OCI-LY3 (cell line): Measurements from ENCODE around the gene POLN.

Source experiments
- CTCF ChIP-seq: fragments of 200-600, 300-600 bp; sonication (generic); IDR thresholded peaks from 2 replicates; pipeline ENCODE4 v1.5.1; 2014; ENCODE audit warnings: antibody characterized with exemption, low read length, low read depth
- EZH2phosphoT487 ChIP-seq: fragments of 200-600 bp; shearing (Covaris generic); IDR thresholded peaks from 2 replicates; pipeline ENCODE4 v1.6.1; 2018; ENCODE audit warnings: antibody characterized with exemption, mixed run types, low read depth

- TF ChIP-seq CTCF (no peak), EZH2phosphoT487 (no peak)
Observed at GRCh38 chr4:2126309-2127043, 115.4 kb downstream of the POLN start.
